SHP77 (cell line): Measurements from ENCODE around the gene C12orf43.
"Not testable (repeated sequence)": the region's sequence is repeated elsewhere in the genome, so short reads cannot be mapped to it uniquely, and the experiment has no call there.

Experiments used
- DNase-seq, 2 experiments: peaks; one replicate each; lab custom pipeline; 2025; lab: John Stamatoyannopoulos, UW

C12orf43 gene, protein sequence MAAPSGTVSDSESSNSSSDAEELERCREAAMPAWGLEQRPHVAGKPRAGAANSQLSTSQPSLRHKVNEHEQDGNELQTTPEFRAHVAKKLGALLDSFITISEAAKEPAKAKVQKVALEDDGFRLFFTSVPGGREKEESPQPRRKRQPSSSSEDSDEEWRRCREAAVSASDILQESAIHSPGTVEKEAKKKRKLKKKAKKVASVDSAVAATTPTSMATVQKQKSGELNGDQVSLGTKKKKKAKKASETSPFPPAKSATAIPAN

GRCh38 chr12:121015825-121016766 lies at the start of gene C12orf43:
TSS of gene C12orf43 (minus strand) at chr12:121016487. CDS start at chr12:121016474, 13 bp downstream.
- peak; percentile 95 for DNase-seq

DNA sequence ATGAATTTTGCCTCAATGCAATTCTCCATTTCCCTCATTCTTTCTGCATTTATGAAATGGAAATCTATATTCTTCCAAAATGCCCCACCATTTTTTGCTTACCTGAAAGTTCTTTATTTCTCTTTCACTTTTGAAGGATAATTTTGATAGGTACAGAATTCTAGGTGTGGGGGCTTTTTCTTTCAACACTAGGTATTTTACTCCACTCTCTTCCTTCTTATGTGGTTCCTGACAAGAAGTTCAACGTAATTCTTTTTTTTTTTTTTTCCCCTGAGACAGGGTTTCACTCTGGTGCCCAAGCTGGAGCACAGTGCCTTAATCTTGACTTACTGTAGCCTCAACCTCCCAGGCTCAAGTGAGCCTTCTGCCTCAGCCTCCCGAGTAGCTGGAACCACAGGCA lies 49.1 kb upstream of the C12orf43 start:
- DNase-seq = no peak

DNA sequence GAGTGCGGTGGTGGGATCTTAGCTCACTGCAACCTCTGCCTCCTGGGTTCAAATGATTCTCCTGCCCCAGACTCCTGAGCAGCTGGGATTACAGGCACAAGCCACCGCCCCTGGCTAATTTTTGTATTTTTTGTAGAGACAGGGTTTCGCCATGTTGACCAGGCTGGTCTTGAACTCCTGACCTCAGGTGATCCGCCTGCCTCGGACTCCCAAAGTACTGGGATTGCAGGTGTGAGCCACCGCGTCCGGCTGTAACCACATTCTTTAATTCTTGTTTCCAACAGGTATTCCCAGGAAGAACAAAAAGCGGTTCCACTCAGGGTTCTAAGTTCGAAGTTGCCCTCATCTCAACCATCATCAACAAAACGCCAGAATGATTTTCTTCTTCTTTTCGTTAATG lies 48.3 kb upstream of the C12orf43 start:
- not testable (repeated sequence) for DNase-seq

- DNase-seq = no peak
These were observed 47.8 kb upstream of the C12orf43 start for GRCh38 chr12:121064116-121064515.

DNA sequence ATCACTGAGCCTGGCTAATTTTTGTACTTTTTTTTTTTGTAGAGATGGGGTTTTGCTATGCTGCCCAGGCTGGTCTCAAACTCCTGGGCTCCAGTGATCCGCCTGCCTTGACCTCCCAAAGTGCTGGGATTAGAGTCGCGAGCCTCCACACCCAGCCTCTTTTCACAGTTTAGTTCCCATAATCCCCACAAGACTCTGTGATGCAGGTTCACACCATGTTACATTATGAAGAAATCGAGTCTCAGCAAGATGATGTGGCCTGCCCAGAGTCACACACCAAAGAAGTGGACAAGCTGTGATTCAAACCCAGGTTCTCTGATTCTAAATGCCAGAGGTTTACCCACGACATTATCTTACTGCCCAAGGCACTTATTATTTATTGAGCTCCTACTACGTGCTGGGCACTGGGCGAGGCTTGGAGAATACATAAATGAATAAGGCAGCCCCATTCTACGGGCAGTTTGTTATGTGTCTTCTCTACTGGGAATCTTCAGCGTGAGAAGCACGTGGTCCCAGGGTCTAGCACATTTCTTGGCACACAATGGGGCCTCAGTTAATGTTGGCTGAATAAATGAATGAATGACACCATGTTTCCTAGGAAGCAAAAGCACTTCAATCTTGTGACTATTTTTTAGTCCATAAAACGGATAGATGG lies 46.2 kb upstream of the C12orf43 start:
- DNase-seq = no peak

- DNase-seq = no peak
These were observed 45.5 kb upstream of the C12orf43 start for GRCh38 chr12:121061831-121062230.

DNA sequence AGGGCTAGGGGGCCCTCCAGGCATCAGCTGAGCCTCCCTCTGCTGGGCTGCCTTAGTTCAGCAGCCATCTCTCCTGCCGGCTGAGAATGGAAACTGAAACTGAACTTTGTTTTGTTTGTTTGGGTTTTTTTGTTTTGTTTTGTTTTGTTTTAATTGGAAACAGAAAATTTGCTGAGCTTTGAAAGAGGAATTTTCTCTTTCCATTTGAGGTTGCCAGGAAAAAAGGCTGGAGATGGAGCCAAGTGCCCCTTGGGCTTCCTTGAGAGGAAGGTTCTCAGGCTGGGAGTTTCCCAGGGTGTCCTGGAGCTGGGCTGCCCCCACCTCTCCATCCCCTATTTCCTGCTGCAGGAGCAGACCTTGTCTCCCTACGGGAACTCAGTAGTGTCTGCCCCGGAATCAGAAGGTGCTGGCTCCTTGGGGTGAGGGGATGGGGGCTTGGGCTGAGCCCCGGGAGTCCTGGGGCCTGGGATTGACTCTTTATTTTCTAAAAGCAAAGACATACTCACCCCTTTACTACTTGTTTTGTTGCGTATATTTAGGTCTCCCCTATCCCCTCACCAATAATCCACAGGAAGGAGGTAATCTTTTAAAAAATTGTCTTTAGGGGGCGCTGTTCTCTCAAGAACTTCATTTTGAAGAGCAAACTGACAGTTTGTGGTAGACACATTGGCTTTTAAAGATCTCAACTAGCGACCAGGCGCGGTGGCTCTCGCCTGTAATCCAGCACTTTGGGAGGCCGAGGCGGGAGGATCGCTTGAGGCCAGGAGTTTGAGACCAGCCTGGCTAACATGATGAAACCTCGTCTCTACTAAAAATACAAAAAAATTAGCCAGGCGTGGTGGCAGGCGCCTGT lies 44.1 kb upstream of the C12orf43 start:
- peak; percentile 56 to 78 for DNase-seq

- no peak for DNase-seq
These were observed 43.0 kb upstream of the C12orf43 start for GRCh38 chr12:121059031-121059898.

DNA sequence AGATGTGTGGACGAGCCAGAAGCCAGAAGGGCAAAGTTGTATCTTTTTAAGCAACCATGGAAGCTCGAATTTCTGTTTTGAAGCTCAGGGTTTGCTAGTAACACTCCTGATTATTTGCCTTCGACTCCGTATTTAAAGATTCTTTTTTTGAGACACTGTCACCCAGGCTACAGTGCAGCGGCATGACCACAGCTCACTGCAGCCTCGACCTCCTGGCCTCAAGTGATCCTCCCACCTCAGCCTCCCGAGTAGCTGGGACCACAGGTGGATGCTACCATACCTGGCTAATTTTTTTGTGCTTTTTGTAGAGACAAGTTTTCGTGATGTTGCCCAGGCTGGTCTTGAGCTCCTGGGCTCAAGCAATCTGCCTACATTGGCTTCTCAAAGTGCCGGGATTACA lies 41.5 kb upstream of the C12orf43 start:
- no peak for DNase-seq

DNA sequence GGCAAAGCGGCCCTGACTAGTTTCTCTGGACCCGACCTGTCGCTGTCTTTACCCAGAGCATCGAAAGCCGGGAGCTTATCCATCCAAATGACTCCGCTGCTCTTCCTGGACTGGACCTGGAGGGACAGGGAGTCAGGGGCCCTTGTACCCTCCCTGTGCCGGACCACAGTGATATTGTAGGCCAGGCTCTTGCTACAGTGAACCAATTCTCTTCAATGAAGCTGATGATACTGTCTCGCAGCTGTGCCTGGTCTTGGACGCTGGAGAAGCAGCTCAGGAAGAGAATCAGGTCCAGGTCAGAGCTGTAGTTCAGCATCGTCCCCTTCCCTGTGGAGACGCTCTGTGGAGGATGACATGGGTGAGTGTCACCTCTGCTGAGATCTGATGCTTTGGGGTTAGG lies 37.4 kb upstream of the C12orf43 start:
- no peak for DNase-seq

- DNase-seq = no peak
These were observed 34.4 kb upstream of the C12orf43 start for GRCh38 chr12:121050725-121051124.

GRCh38 chr12:121048442-121048841 lies 32.2 kb upstream of the C12orf43 start:
- no peak for DNase-seq

GRCh38 chr12:121047400-121047799 lies 31.1 kb upstream of the C12orf43 start:
- DNase-seq = not testable (repeated sequence)

GRCh38 chr12:121043067-121043466 lies 26.8 kb upstream of the C12orf43 start:
- no peak for DNase-seq

GRCh38 chr12:121038861-121039668 lies 22.8 kb upstream of the C12orf43 start, which contains the start of gene OASL:
TSS of gene OASL (minus strand) at chr12:121039246. CDS start at chr12:121038971, 275 bp downstream.
- DNase-seq = no peak

DNA sequence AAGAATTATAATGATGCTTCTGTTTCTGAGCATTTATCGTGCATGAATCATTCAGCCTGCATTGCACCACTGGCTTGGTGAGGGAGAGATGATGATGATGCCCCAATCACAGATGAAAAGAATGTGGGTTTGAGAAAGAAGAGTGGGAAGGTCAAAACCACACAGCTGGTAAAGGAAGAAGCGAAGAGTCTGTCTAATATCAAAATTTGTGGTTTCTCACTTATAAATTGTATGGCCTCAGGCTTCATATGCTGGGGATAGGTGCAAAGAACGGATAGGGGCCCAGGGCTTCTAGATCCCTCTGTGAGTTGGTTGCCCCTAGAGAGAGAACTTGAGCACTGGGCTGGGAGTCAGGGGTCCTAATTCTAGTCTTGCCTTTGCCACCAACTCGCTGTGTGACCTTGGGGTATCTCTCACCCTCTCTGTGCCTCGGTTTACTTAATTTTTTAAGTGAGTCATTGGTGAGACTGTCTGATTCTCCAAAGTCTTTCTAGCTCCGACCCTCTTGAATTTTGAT lies 20.6 kb upstream of the C12orf43 start:
- DNase-seq = no peak

DNA sequence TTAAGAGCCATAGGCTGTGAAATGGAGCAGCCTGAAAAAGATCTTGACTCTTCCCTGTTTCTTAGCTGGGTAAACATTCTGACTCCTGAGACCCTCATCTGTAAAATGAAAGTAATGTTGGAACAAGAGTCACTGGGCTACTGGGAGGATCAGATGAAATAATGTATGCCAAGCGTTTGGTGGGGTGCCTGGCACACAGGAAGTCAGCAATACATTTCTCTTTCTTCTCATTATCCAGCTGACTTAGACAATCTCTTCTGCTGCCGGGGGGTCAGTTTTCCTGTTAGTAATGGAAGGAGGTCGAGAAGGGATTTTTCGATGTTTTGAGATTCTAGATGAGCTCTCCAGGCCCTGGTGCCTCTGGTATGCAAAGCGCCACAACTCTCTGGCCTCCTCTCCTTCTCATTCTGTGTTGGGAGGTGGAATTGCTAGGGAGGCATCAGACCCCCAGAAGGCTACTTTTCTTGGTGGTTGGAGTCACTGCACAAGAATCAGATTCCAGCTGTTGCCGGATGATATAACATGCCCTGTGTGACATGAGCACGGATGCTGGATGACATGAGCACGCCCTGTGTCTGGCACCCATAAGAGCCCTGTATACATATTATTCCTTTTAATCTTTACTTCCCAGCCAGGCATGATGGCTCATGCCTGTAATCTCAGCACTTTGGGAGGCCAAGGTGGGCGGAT lies 18.5 kb upstream of the C12orf43 start:
- no peak for DNase-seq

DNA sequence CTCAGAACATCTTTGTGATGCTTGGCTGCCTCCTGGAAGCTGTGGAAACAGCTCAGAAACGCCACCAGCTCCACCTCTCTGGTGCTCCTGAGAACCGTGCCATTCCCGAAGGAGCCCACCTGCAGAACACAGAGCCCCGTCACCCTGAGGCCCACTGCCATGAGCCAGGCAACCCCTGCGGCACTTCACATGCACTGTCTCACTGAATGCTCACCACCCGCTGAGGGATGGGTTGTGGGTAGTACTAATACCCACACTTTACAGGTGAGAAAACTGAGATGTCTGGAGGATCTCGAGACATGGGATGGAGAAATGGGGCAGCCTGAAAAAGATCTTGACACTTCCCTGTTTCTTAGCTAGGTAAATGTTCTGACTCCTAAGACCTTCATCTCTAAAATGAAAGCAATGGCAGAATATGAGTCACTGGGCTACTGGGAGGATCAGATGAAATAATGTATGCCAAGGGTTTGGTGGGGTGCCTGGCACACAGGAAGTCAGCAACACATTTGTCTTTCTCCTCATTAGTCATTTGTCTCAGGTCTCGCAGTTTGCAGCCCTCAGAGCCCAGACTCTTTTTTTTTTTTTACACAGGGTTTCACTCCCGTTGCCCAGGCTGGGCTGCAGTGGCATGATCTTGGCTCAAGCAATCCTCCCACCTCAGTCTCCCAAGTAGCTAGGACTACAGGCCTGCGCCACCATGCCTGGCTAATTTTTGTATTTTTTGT lies 17.5 kb upstream of the C12orf43 start:
- no peak for DNase-seq
